WI38 (cell line): Measurements from ENCODE around the gene IGLL5.

Experiments
- H3K4me3 ChIP-seq: 2 replicates; pipeline ENCODE4 v1.5.1; 2011; ENCODE audit warnings: low read depth, mild to moderate bottlenecking, control low read depth, low read length
- CTCF ChIP-seq: IDR thresholded peaks from 2 replicates; pipeline ENCODE4 v1.5.1; 2012; ENCODE audit warnings: low read depth, mild to moderate bottlenecking, control low read depth, low read length

IGLL5 gene

GRCh38 chr22:22931557-22932270 is 44.1 kb downstream of the IGLL5 start:
- TF ChIP-seq CTCF = no peak
- H3K4me3 ChIP-seq = no peak overlapping the region

- H3K4me3 ChIP-seq = no peak overlapping the region
Observed at GRCh38 chr22:22932512-22932941, 44.9 kb downstream of the IGLL5 start.

GRCh38 chr22:22933100-22933806 is 45.6 kb downstream of the IGLL5 start:
- no peak overlapping the region for H3K4me3 ChIP-seq
- no peak for TF ChIP-seq CTCF

More at GRCh38 chr22:22932512-22932941, 44.9 kb downstream of the IGLL5 start:
- no peak for TF ChIP-seq CTCF

- TF ChIP-seq CTCF = no peak
- no peak overlapping the region for H3K4me3 ChIP-seq
Observed at GRCh38 chr22:22933807-22934542, 46.4 kb downstream of the IGLL5 start.

- no peak overlapping the region for H3K4me3 ChIP-seq
- no peak for TF ChIP-seq CTCF
Observed at GRCh38 chr22:22934543-22935055, 47.0 kb downstream of the IGLL5 start.

- no peak overlapping the region for H3K4me3 ChIP-seq
- no peak for TF ChIP-seq CTCF
Observed at GRCh38 chr22:22935056-22935545, 47.5 kb downstream of the IGLL5 start.
